ENCODE data around the gene ZFP91. TPM values are rescaled to one million over a fixed set of nuclear protein-coding genes. Genes with fewer than 3 reads are reported as not detected.

The ZFP91 gene
- total and polyA plus RNA-seq, 2 of the 13 experiments (the other 11 are each of a cell fraction or from before 2014, with no cell fraction given), result 13.5 to 38.6 TPM

DNA sequence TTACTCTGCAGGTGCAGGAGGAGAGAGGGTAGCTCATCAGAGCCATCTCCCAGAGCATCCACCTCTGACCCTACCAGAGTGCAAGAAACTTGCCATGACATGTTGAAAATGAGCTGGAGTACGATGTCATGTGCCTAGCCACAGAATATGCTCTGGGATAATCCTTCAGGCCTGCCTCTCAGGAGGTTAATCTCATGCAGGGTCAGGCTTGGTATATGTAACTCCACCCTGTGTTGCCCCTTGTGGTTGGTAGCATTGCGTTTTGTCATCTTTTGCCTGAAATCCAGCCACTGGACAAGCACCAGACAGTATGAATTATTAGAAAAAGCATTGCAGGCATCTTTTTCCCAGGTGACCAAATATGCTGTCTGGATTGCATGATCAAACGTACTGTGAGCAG is 79.8 kb downstream of the ZFP91 start (continued):
- no peak for TF ChIP-seq KLF9 (CRISPR knock-in tag; IDR thresholded peaks at IDR 0.05; ENCODE audit: low read depth)

DNA sequence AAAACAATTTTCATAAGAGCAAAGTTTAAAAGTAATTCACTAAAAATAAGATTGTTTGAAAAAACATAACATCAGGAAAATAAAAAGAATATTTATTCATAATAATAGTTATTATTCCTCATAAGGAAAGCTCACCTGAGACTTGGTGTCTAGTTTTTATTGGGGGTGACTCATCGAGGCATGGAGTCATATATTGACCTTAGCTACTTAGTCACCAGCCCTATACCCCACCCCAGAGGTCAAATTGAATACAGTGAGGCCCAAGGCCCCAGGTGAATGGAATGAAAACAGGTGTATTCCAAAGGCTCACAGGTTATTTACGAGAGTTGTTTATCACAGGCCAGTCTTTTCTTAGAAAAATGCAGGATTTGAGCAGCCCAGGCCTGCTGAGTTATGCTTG is 80.5 kb downstream of the ZFP91 start:
- ChIA-PET CTCF (ENCODE audit: low intra/inter-chr PET ratio, low total read pairs) (no interaction called here), POLR2A (no interaction called here)
- in situ Hi-C loops (cut with HindIII; ENCODE audit: extremely low pct_ligation_motif_present, low pct_unique_long_range_greater_than_20kb), result loop anchor here (10.0 kb wide), 1 partner anchor 245 kb away; no protein-coding TSS in a partner anchor
- no peak overlapping the region for H3K4me3 ChIP-seq (replicated peaks in 1 of 3; ENCODE audit: insufficient read depth in 1 of 3, low read depth in 2 of 3, low read length in 3 of 3)
- H3K9me3 ChIP-seq (ENCODE audit: low read length), result no peaks in the 10 kb centered on the region
- H3K36me3 ChIP-seq (replicated peaks in 1 of 2; ENCODE audit: control insufficient read depth in 1 of 2, insufficient read depth in 2 of 2, low read length in 2 of 2), result no peaks in the 10 kb centered on the region
- H2AFZ ChIP-seq (ENCODE audit: low read length), result no peak overlapping the region
- H3K4me2 ChIP-seq (ENCODE audit: low read depth, low read length), result no peak overlapping the region
- H3K4me1 ChIP-seq (ENCODE audit: insufficient read depth, low read length), result peaks cover 4% of the 10 kb centered on the region; the same call in 1 of the 2 replicates
- intact Hi-C loops (cut with micrococcal nuclease; ENCODE audit: unreplicated experiment), result loop anchor here (10.0 kb wide), 1 partner anchor 475 kb away; no protein-coding TSS in a partner anchor
- H3K9ac ChIP-seq (ENCODE audit: insufficient read depth, low read depth, low read length), result no peak overlapping the region
- no peaks in the 10 kb centered on the region for H3K27me3 ChIP-seq (ENCODE audit: control insufficient read depth in 1 of 2, insufficient read depth in 2 of 2, low read length in 2 of 2)
- DNase-seq (ENCODE audit: low spot score) (peak; percentile 10), FAIRE-seq (no peak), ATAC-seq (no peak)
- 2% methylated on average over 2 of the region's 2 CpGs for WGBS (ENCODE audit: low lambda C conversion rate)
- TF ChIP-seq ZNF33A (CRISPR knock-in tag; IDR thresholded peaks at IDR 0.05; ENCODE audit: borderline replicate concordance) (no peak), FOSL2 (CRISPR knock-in tag; IDR thresholded peaks at IDR 0.05) (peak; percentile 67)
- BruUV-seq (replicated peaks), result no TSS peak
- H3K79me2 ChIP-seq (ENCODE audit: insufficient read depth, low read length), result no peaks in the 10 kb centered on the region
- H3K27ac ChIP-seq (ENCODE audit: extremely low read length, insufficient read depth, low read length), result no peak overlapping the region
- H4K20me1 ChIP-seq (ENCODE audit: insufficient read depth, low read length), result no peaks in the 10 kb centered on the region

DNA sequence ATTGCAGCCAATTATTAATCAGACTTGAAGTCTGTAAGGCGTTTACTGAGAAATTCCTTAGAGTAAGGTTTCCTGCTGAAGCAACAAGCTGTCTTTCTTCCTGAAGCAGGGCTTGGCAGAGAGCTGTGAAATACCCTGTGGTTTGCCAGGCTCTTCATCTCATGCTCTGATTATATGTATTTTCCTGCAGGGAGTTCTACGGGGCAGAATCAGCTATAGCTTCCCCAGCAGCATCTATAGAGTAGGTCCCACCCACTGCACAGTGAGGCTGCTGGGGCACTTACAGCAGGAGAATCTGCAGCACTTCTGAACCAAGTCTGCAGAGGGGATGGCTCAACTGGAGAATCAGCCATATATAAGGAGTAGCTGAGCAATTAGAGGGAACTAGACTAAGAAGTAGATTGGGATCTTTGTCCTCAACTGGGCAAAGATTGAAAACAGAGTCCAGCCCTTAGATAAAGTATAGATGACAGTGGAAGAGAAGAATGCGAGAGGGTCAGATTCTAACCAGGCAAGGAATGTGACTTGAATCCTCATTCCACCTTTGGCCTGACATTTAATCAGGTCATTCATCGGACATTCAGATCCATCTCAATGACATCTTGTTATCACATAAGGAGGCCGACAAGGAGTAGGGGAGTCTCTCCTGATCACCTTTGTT is 81.2 kb downstream of the ZFP91 start:
- intact Hi-C loops (cut with micrococcal nuclease; ENCODE audit: unreplicated experiment) (loop anchor here (10.0 kb wide), 1 partner anchor 475 kb away; no protein-coding TSS in a partner anchor), in situ Hi-C loops (cut with HindIII; ENCODE audit: extremely low pct_ligation_motif_present, low pct_unique_long_range_greater_than_20kb) (loop anchor here (10.0 kb wide), 1 partner anchor 245 kb away; no protein-coding TSS in a partner anchor)
- no peaks in the 10 kb centered on the region for H4K20me1 ChIP-seq (ENCODE audit: insufficient read depth, low read length)
- CTCF ChIA-PET (ENCODE audit: low intra/inter-chr PET ratio, low total read pairs), result no interaction called here
- no peaks in the 10 kb centered on the region for H3K9me3 ChIP-seq (ENCODE audit: low read length)
- H3K4me2 ChIP-seq (ENCODE audit: low read depth, low read length), result no peak overlapping the region
- no peak overlapping the region for H3K9ac ChIP-seq (ENCODE audit: insufficient read depth, low read depth, low read length)
- ATAC-seq (peak; percentile 38; the same call in 1 of the 3 replicates), FAIRE-seq (no peak), DNase-seq (ENCODE audit: low spot score) (no peak)
- H3K4me1 ChIP-seq (ENCODE audit: insufficient read depth, low read length), result no peaks in the 10 kb centered on the region
- POLR2A ChIA-PET, result no interaction called here
- H2AFZ ChIP-seq (ENCODE audit: low read length), result peak overlapping the region; percentile 49
- no peaks in the 10 kb centered on the region for H3K36me3 ChIP-seq (replicated peaks in 1 of 2; ENCODE audit: control insufficient read depth in 1 of 2, insufficient read depth in 2 of 2, low read length in 2 of 2)
- no peaks in the 10 kb centered on the region for H3K27me3 ChIP-seq (ENCODE audit: control insufficient read depth in 1 of 2, insufficient read depth in 2 of 2, low read length in 2 of 2)
- H3K27ac ChIP-seq (ENCODE audit: extremely low read length, insufficient read depth, low read length), result no peak overlapping the region
- no peak overlapping the region for H3K4me3 ChIP-seq (replicated peaks in 1 of 3; ENCODE audit: insufficient read depth in 1 of 3, low read depth in 2 of 3, low read length in 3 of 3)
- H3K79me2 ChIP-seq (ENCODE audit: insufficient read depth, low read length), result no peaks in the 10 kb centered on the region
- 20% methylated on average over 5 of the region's 5 CpGs for WGBS (ENCODE audit: low lambda C conversion rate)
- BruUV-seq (replicated peaks), result no TSS peak
- TF ChIP-seq ATM (IDR thresholded peaks at IDR 0.05; ENCODE audit: borderline replicate concordance) (no peak), ZNF180 (CRISPR knock-in tag; IDR thresholded peaks at IDR 0.05; ENCODE audit: borderline replicate concordance, low read depth) (no peak), TMF1 (CRISPR knock-in tag; IDR thresholded peaks at IDR 0.05; ENCODE audit: low read depth) (no peak), BRCA1 (CRISPR knock-in tag; IDR thresholded peaks at IDR 0.05) (no peak), ZNF766 (CRISPR knock-in tag; IDR thresholded peaks at IDR 0.05; ENCODE audit: borderline replicate concordance) (no peak), ZNF383 (CRISPR knock-in tag; IDR thresholded peaks at IDR 0.05; ENCODE audit: borderline replicate concordance) (no peak), ZNF121 (CRISPR knock-in tag; IDR thresholded peaks at IDR 0.05) (no peak), PHF21A (CRISPR knock-in tag; IDR thresholded peaks at IDR 0.05) (no peak), RBAK (CRISPR knock-in tag; IDR thresholded peaks at IDR 0.05) (no peak), FOXK1 (CRISPR knock-in tag; IDR thresholded peaks at IDR 0.05; ENCODE audit: borderline replicate concordance, low read depth) (no peak), ZNF251 (CRISPR knock-in tag; IDR thresholded peaks at IDR 0.05) (no peak), ZNF468 (CRISPR knock-in tag; IDR thresholded peaks at IDR 0.05) (no peak), NR2F2 (IDR thresholded peaks at IDR 0.05; ENCODE audit: borderline replicate concordance, low read depth) (no peak)
- TF ChIP-seq, protein P1, sequence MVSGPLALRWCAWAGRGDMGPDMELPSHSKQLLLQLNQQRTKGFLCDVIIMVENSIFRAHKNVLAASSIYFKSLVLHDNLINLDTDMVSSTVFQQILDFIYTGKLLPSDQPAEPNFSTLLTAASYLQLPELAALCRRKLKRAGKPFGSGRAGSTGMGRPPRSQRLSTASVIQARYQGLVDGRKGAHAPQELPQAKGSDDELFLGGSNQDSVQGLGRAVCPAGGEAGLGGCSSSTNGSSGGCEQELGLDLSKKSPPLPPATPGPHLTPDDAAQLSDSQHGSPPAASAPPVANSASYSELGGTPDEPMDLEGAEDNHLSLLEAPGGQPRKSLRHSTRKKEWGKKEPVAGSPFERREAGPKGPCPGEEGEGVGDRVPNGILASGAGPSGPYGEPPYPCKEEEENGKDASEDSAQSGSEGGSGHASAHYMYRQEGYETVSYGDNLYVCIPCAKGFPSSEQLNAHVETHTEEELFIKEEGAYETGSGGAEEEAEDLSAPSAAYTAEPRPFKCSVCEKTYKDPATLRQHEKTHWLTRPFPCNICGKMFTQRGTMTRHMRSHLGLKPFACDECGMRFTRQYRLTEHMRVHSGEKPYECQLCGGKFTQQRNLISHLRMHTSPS (CRISPR knock-in tag; IDR thresholded peaks at IDR 0.05; ENCODE audit: low read depth), result no peak
